Bladder microvascular endothelial cell (primary cell): ENCODE results near the gene LRRC37A. TPM values are rescaled to one million over a fixed set of nuclear protein-coding genes. Genes with fewer than 3 reads are reported as not detected.

ENCODE experiments used
- total RNA-seq: library from RNA; depleted of rRNA; stranded (reverse); fragments of >200 nt; gene quantifications from 2 replicates; pipeline ENCODE4 v1.2.3, GENCODE V29; 2014

LRRC37A gene
- total RNA-seq: 0.81 and 1.6 TPM in 2 replicates

DNA sequence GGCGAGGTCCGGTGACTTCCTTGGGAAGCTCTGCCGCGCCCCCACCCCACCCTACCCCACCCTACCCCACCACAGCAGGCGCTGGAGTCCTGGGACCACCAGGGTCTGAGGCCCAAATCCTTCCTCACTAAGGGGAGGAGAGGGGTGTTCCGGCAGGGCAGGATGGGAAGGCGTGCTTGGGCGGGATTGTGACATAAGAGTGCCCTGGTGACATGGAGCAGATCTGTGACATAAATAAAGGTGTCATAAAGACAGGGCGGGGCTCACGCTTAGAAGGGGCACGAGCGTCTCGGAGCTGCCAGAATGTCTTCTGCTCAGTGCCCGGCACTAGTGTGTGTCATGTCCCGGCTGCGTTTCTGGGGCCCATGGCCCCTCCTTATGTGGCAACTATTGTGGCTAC, at the start of gene LRRC37A:
TSS of gene LRRC37A (plus strand) at position 301 of the 400 bp plus-strand sequence. CDS start at position 304, 3 bp downstream.

DNA sequence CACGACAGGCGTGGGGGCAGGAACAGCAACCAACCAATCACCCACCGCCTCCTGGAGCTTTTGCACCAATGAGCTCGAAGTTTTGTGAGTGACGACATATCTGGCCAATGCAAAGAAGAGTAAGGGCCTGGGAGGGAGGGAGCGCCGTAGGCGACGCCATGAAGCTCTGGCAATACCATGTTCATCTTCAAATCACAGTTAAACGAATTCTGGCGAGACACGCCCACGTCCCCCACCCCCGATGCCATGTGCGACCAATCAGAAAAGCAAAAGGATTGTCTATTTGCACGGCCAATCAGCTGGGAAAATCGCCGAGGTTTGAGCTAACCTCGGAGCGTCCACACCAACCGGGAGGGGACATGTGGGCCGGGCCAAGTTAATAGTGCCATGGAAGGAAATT, 66.8 kb downstream of the LRRC37A start, which contains the start of gene ARL17B:
TSS of gene ARL17B (minus strand) at position 12 of the 400 bp plus-strand sequence. CDS start 3,369 bp downstream, outside the sequence.

Other genes starting within 250 kb of the LRRC37A start
- 52.8 and 95.1 TPM in 2 replicates for gene KANSL1, start 101.7 kb upstream of the LRRC37A start, total RNA-seq
- gene ARL17B, start 66.6 kb downstream of the LRRC37A start, total RNA-seq: 1.1 and 6.2 TPM in 2 replicates
- gene LRRC37A2, start 217.3 kb downstream of the LRRC37A start, total RNA-seq: 1.9 and 4.8 TPM in 2 replicates